Trophoblast cell (in vitro differentiated cells and primary cell): ENCODE data around the gene ENPP3.

Experiments used
- DNase-seq, 2 donors: peaks; one replicate each; pipeline ENCODE4 v3.0.0-alpha.2; 2016
- H2AFZ ChIP-seq: 2 replicates; pipeline ENCODE4 v1.6.1; 2013; ENCODE audit warnings: low read length, moderate library complexity, mild to moderate bottlenecking; ENCODE audit not compliant: insufficient read depth, poor library complexity
- H2AK5ac ChIP-seq: 2 replicates; pipeline ENCODE4 v1.6.1; 2013; ENCODE audit warnings: mild to moderate bottlenecking, low read length
- H2BK120ac ChIP-seq: 2 replicates; pipeline ENCODE4 v1.6.1; 2013; ENCODE audit warnings: low read length, mild to moderate bottlenecking, moderate library complexity; ENCODE audit not compliant: insufficient read depth, poor library complexity
- H2BK12ac ChIP-seq: 2 replicates; pipeline ENCODE4 v1.6.1; 2013; ENCODE audit warnings: mild to moderate bottlenecking, low read length, moderate library complexity
- H2BK5ac ChIP-seq: 2 replicates; pipeline ENCODE4 v1.6.1; 2013; ENCODE audit warnings: low read length, low read depth, moderate library complexity, mild to moderate bottlenecking; ENCODE audit not compliant: poor library complexity
- H3K14ac ChIP-seq: 2 replicates; pipeline ENCODE4 v1.6.1; 2013; ENCODE audit warnings: mild to moderate bottlenecking, low read length
- H3K18ac ChIP-seq: 2 replicates; pipeline ENCODE4 v1.6.1; 2013; ENCODE audit warnings: mild to moderate bottlenecking, low read length
- H3K23ac ChIP-seq: 2 replicates; pipeline ENCODE4 v1.6.1; 2013; ENCODE audit warnings: low read length
- H3K27ac ChIP-seq: 2 replicates; pipeline ENCODE4 v1.5.1; 2013; ENCODE audit warnings: low read depth, mild to moderate bottlenecking, inconsistent platforms, low read length, moderate library complexity
- H3K27me3 ChIP-seq: 2 replicates; pipeline ENCODE4 v1.6.1; 2013; ENCODE audit warnings: inconsistent platforms, mild to moderate bottlenecking, low read length, moderate library complexity; ENCODE audit not compliant: insufficient read depth
- H3K36me3 ChIP-seq, 2 experiments: 1 replicate in 1 of 2; 2 replicates in 1 of 2; pipeline ENCODE4 v1.6.1; 2013; ENCODE audit warnings: low read length in 2 of 2, mild to moderate bottlenecking in 2 of 2, moderate library complexity in 1 of 2; ENCODE audit not compliant: insufficient read depth in 2 of 2, control insufficient read depth in 1 of 2
- H3K4ac ChIP-seq: 2 replicates; pipeline ENCODE4 v1.6.1; 2013; ENCODE audit warnings: low read depth, mild to moderate bottlenecking, low read length, moderate library complexity
- H3K4me1 ChIP-seq, 2 experiments: 1 replicate in 1 of 2; 2 replicates in 1 of 2; pipeline ENCODE4 v1.6.1; 2013; ENCODE audit warnings: low read length in 2 of 2, mild to moderate bottlenecking in 2 of 2, moderate library complexity in 1 of 2; ENCODE audit not compliant: insufficient read depth in 2 of 2, control insufficient read depth in 1 of 2
- H3K4me2 ChIP-seq: 2 replicates; pipeline ENCODE4 v1.6.1; 2013; ENCODE audit warnings: inconsistent platforms, mild to moderate bottlenecking, low read length, moderate library complexity
- H3K4me3 ChIP-seq: 2 replicates; pipeline ENCODE4 v1.5.1; 2013; ENCODE audit warnings: mild to moderate bottlenecking, low read depth, low read length, inconsistent platforms
- H3K79me1 ChIP-seq: one replicate; pipeline ENCODE4 v1.6.1; 2013; ENCODE audit warnings: low read length
- H3K79me2 ChIP-seq: 2 replicates; pipeline ENCODE4 v1.6.1; 2013; ENCODE audit warnings: low read length, mild to moderate bottlenecking; ENCODE audit not compliant: control insufficient read depth, insufficient read depth, poor library complexity
- H3K9ac ChIP-seq: 2 replicates; pipeline ENCODE4 v1.6.1; 2013; ENCODE audit warnings: mild to moderate bottlenecking, low read length
- H3K9me3 ChIP-seq: 2 replicates; pipeline ENCODE4 v1.6.1; 2013; ENCODE audit warnings: low read depth, mild to moderate bottlenecking, control low read depth, inconsistent platforms, low read length; ENCODE audit not compliant: insufficient read depth
- H4K12ac ChIP-seq: 2 replicates; pipeline ENCODE4 v1.6.1; 2013; ENCODE audit warnings: low read depth, mild to moderate bottlenecking, low read length, moderate library complexity
- H4K8ac ChIP-seq: 2 replicates; pipeline ENCODE4 v1.6.1; 2013; ENCODE audit warnings: low read depth, mild to moderate bottlenecking, low read length, moderate library complexity
- H4K91ac ChIP-seq: one replicate; pipeline ENCODE4 v1.6.1; 2013; ENCODE audit warnings: low read depth, mild to moderate bottlenecking, low read length, moderate library complexity
- WGBS: extraction: QIAGEN DNeasy Blood & Tissue Kit; methylation state at CpG from one replicate; pipeline ENCODE4 v1.1.7; 2013; ENCODE audit warnings: missing lambda C conversion rate; ENCODE audit not compliant: insufficient read length, insufficient coverage; ENCODE audit errors: extremely low coverage; 5-methylcytosine and 5-hydroxymethylcytosine counted together

ENPP3 gene

DNA sequence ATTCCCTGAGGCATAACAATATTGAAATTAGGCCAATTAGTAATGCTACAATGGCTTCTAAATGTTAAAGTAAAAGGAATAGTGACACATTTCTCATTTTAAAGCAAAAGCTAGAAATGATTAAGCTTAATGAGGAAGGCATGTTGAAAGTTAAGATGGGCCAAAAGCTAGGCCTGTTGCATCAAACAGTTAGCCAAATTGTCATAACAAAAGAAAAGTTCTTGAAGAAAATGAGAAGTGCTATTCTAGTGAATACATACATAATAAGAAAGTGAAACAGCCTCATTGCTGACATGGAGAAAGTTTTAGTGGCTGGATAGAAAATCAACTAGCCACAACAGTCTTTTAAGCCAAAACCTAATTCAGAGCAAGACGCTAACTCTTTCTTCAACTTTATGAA, 51.2 kb downstream of the ENPP3 start:
- Histone ChIP-seq H3K9me3 (no peaks in the 10 kb centered on the region), H3K23ac (no peak overlapping the region), H4K12ac (no peak overlapping the region), H3K79me1 (no peaks in the 10 kb centered on the region), H2BK12ac (no peak overlapping the region), H3K4me3 (no peak overlapping the region), H4K8ac (no peak overlapping the region), H4K91ac (no peak overlapping the region), H3K27me3 (no peaks in the 10 kb centered on the region), H3K4ac (no peak overlapping the region), H2BK120ac (no peak overlapping the region), H3K4me1 (no peaks in the 10 kb centered on the region), H3K4me2 (no peak overlapping the region), H3K9ac (no peak overlapping the region), H3K36me3 (no peaks in the 10 kb centered on the region), H2BK5ac (no peak overlapping the region), H3K79me2 (no peaks in the 10 kb centered on the region), H2AK5ac (no peak overlapping the region), H3K18ac (no peak overlapping the region), H3K14ac (no peak overlapping the region), H2AFZ (no peak overlapping the region), H3K27ac (no peak overlapping the region)
- WGBS: no CpG with 5 or more reads among the region's 1 CpG
- no peak for DNase-seq

DNA sequence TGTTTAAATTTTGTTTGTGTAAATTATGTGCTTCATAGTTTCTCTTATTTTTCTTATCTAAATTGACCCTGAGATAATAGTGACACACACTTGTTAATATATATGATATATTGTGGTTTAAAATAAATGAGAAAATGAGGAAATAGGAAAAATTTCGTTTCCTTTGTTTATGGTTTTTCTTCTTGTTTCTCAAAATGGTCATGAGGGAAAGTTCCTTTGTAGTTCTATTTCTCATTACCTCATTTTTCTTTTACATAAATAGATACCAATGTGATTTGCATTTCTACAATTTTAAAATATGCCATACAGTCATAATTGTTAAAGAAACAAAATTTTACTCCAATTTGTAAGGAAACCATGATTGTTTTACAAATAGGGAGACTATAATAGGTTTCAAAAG, 54.9 kb downstream of the ENPP3 start:
- Histone ChIP-seq H2AK5ac (no peak overlapping the region), H3K23ac (no peak overlapping the region), H2AFZ (no peak overlapping the region), H3K14ac (no peak overlapping the region), H2BK120ac (no peak overlapping the region), H3K4me1 (no peaks in the 10 kb centered on the region), H4K12ac (no peak overlapping the region), H3K27ac (no peak overlapping the region), H4K8ac (no peak overlapping the region), H3K79me1 (no peaks in the 10 kb centered on the region), H2BK12ac (no peak overlapping the region), H3K4ac (no peak overlapping the region), H3K9me3 (no peaks in the 10 kb centered on the region), H3K18ac (no peak overlapping the region), H3K4me2 (no peak overlapping the region), H4K91ac (no peak overlapping the region), H3K4me3 (no peak overlapping the region), H2BK5ac (no peak overlapping the region), H3K27me3 (no peaks in the 10 kb centered on the region), H3K36me3 (no peaks in the 10 kb centered on the region), H3K79me2 (no peaks in the 10 kb centered on the region), H3K9ac (no peak overlapping the region)
- WGBS: no CpG with 5 or more reads among the region's 1 CpG
- DNase-seq: no peak

DNA sequence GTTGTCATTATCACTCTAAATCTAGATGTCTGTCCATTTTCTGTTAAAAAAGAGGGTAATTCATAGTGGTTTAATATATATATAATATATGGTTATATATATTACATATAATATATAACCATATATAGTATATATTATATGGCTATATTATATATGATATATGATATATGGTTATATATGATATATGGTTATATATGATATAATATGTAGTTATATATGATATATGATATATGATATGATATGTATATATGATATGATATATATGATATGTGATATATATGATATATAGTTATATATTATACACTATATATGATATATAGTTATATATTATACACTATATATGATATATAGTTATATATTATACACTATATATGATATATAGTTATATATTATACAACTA, 55.5 kb downstream of the ENPP3 start:
- Histone ChIP-seq H3K4ac (no peak overlapping the region), H3K36me3 (no peaks in the 10 kb centered on the region), H2BK5ac (no peak overlapping the region), H3K27ac (no peak overlapping the region), H3K18ac (no peak overlapping the region), H3K9me3 (no peaks in the 10 kb centered on the region), H2AK5ac (no peak overlapping the region), H2BK120ac (no peak overlapping the region), H3K79me2 (no peaks in the 10 kb centered on the region), H3K4me1 (no peaks in the 10 kb centered on the region), H3K14ac (no peak overlapping the region), H2BK12ac (no peak overlapping the region), H3K27me3 (no peaks in the 10 kb centered on the region), H3K4me3 (no peak overlapping the region), H3K4me2 (no peak overlapping the region), H3K9ac (no peak overlapping the region), H4K91ac (no peak overlapping the region), H3K79me1 (no peaks in the 10 kb centered on the region), H2AFZ (no peak overlapping the region), H4K8ac (no peak overlapping the region), H3K23ac (no peak overlapping the region), H4K12ac (no peak overlapping the region)
- DNase-seq: no peak

DNA sequence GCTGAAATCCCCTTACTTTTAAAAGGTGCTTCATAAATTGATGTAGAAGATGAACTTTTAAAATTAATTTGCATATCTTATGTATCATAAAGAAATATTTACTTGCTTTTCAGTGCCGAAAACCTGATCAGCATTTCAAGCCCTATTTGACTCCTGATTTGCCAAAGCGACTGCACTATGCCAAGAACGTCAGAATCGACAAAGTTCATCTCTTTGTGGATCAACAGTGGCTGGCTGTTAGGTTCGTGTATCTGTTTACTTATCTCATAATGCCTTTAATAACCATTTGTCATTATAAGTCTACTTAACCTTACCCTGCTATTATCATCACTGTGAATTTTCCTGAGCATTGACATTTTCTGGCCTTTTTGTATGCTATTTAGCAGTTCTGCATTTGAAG, 56.3 kb downstream of the ENPP3 start:
- H3K4ac ChIP-seq: no peak overlapping the region

More for the DNA sequence above, 56.3 kb downstream of the ENPP3 start:
- H3K9ac ChIP-seq: no peak overlapping the region
- no peaks in the 10 kb centered on the region for H3K27me3 ChIP-seq
- H2BK5ac ChIP-seq: no peak overlapping the region
- H4K8ac ChIP-seq: no peak overlapping the region
- no peak overlapping the region for H3K14ac ChIP-seq
- H3K79me2 ChIP-seq: no peaks in the 10 kb centered on the region
- H4K12ac ChIP-seq: no peak overlapping the region
- H2BK120ac ChIP-seq: no peak overlapping the region
- no peaks in the 10 kb centered on the region for H3K9me3 ChIP-seq
- H3K23ac ChIP-seq: no peak overlapping the region
- H3K27ac ChIP-seq: no peak overlapping the region
- no peaks in the 10 kb centered on the region for H3K36me3 ChIP-seq
- no peak overlapping the region for H3K18ac ChIP-seq
- H3K4me2 ChIP-seq: no peak overlapping the region
- no CpG with 5 or more reads among the region's 5 CpGs for whole genome bisulfite sequencing
- no peak overlapping the region for H4K91ac ChIP-seq
- no peak for DNase-seq
- H3K79me1 ChIP-seq: no peaks in the 10 kb centered on the region
- H2AK5ac ChIP-seq: no peak overlapping the region
- H2BK12ac ChIP-seq: no peak overlapping the region
- H3K4me3 ChIP-seq: no peak overlapping the region
- no peaks in the 10 kb centered on the region for H3K4me1 ChIP-seq
- no peak overlapping the region for H2AFZ ChIP-seq
